Hair follicle dermal papilla cell (primary cell): ENCODE data around the gene OR5K3. TPM values are rescaled to one million over a fixed set of nuclear protein-coding genes. Genes with fewer than 3 reads are reported as not detected.

Source experiments
- total RNA-seq: library from RNA; depleted of rRNA; stranded (reverse); fragments of >200 nt; gene quantifications from 2 replicates; pipeline ENCODE4 v1.2.3, GENCODE V29; 2012

The OR5K3 gene
- total RNA-seq: not detected in 2 replicates

GRCh38 chr3:98390366-98390765, at the start of gene OR5K3:
OR5K3 (plus strand) TSS chr3:98390666; CDS start chr3:98390666, 0 bp downstream.

DNA sequence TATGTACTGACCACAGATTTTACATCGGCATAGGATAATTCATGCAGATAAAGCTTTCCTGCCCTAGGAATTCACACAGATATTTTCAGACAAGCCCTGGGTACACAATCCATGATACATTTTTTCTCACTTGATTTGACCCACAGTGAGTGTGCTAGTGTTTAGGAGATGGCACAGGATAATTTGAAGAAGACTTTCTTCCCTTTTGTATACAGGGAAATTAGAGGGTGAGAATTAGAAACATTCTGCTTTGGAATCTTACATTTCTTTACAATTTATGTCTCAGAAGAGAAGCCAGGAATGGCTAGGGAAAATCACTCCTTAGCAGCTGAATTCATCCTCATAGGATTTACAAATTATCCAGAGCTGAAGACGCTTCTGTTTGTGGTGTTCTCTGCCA, 36.9 kb upstream of the OR5K3 start, which contains the start of gene OR5K4:
Gene OR5K4, plus strand, starts transcription at position 301 of the 400 bp plus-strand sequence. Its CDS starts 0 bp downstream, at position 301.

Other genes with a start within 250 kb of the OR5K3 start
- not detected in 2 replicates for gene OR5H14, start 243.2 kb upstream of the OR5K3 start, total RNA-seq
- not detected in 2 replicates for gene OR5H15, start 224.0 kb upstream of the OR5K3 start, total RNA-seq
- not detected in 2 replicates for gene OR5H6, start 126.4 kb upstream of the OR5K3 start, total RNA-seq
- gene OR5H2, start 108.2 kb upstream of the OR5K3 start, total RNA-seq: not detected in 2 replicates
- not detected in 2 replicates for gene OR5K4, start 36.8 kb upstream of the OR5K3 start, total RNA-seq
- not detected in 2 replicates for gene OR5K1, start 72.5 kb downstream of the OR5K3 start, total RNA-seq
- gene OR5K2, start 107.0 kb downstream of the OR5K3 start, total RNA-seq: not detected in 2 replicates
- gene CLDND1, start 132.2 kb downstream of the OR5K3 start, total RNA-seq: 91.2 and 94.4 TPM in 2 replicates
- gene GPR15, start 141.3 kb downstream of the OR5K3 start, total RNA-seq: not detected in 2 replicates
- gene CPOX, start 202.9 kb downstream of the OR5K3 start, total RNA-seq: 16.8 and 20.8 TPM in 2 replicates